ENCODE results near the gene MAPK1. TPM values are rescaled to one million over a fixed set of nuclear protein-coding genes. Genes with fewer than 3 reads are reported as not detected.
A peak's percentile ranks its signal among the peaks of the same experiment; 100 is the strongest.
"Not testable (repeated sequence)": the region's sequence is repeated elsewhere in the genome, so short reads cannot be mapped to it uniquely, and the experiment has no call there.

The MAPK1 gene
- total and polyA plus RNA-seq, 2 experiments from 2014 or later = 72.3 to 76.0 TPM

DNA sequence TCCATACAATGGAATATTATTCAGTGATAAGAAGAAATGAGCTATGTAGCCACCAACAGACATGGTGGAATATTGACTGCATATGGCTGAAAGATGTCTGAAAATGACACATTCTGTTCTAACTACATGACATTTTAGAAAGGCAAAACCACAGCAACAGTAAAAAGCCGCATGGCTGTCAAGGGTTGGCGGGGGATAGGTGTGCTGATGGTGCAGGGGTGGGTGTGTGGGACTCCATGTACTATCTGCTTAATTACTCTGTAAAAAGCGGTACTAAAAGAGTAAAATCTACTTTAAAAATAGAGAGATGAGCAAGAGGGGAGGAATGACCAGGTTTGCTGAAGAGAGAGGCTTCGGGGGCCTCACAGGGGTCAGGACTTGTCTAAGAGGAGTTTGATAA is 115.2 kb downstream of the MAPK1 start:
- H4K20me1 ChIP-seq (ENCODE audit: insufficient read depth) = no peaks in the 10 kb centered on the region; the same call in 1 of the 2 replicates
- H3K27me3 ChIP-seq (replicated peaks; ENCODE audit: insufficient read depth) = no peaks in the 10 kb centered on the region
- TF ChIP-seq EZH2 (IDR thresholded peaks at IDR 0.05; ENCODE audit: insufficient read depth, poor library complexity, severe bottlenecking) (no peak), EZH2phosphoT487 (IDR thresholded peaks at IDR 0.05; ENCODE audit: insufficient read depth, low read depth) (no peak)
- no peak overlapping the region for H3K4me3 ChIP-seq
- H3K9me3 ChIP-seq (ENCODE audit: low read depth) = no peaks in the 10 kb centered on the region
- no peak overlapping the region for H3K27ac ChIP-seq
- H3K9ac ChIP-seq = no peak overlapping the region
- no peak for DNase-seq
- H3K4me1 ChIP-seq (ENCODE audit: insufficient read depth) = peaks cover 25% of the 10 kb centered on the region
- WGBS, 2 experiments (ENCODE audit: low coverage in 1 of 2, low lambda C conversion rate in 2 of 2, missing lambda C conversion rate in 2 of 2) = 67 to 72% methylated on average over 4 of the region's 4 CpGs
- no peaks in the 10 kb centered on the region for H3K36me3 ChIP-seq (ENCODE audit: low read depth)
- H3K9me2 ChIP-seq (ENCODE audit: insufficient read depth) = no peaks in the 10 kb centered on the region
- H3K79me2 ChIP-seq (ENCODE audit: insufficient read depth) = no peaks in the 10 kb centered on the region
- peaks cover 23% of the 10 kb centered on the region for H3F3A ChIP-seq (ENCODE audit: insufficient read depth)
- H2AFZ ChIP-seq = no peak overlapping the region
- no peak overlapping the region for H3K4me2 ChIP-seq (ENCODE audit: unreplicated experiment)
- in situ Hi-C loops (cut with MboI) = no loop called here

DNA sequence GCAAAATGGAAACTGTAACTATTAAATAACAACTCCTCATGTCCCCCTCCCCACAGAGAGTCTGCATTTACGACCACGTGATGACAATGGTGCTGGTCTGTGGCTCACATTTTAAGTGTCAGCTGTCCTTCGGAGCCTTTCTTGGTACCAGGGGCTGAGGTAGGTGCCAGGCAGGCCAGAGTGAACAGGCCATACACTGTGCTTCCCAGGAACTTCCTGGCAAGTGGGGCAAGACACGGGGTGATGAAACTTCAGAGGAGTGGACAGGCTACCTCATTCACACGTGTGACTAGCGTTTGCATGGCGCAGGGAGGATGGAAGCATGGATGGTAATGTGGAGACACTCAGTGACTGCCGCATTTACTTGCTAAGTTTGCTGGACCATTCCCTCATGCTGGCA is 121.5 kb downstream of the MAPK1 start:
- H3K4me1 ChIP-seq (ENCODE audit: insufficient read depth) = no peaks in the 10 kb centered on the region
- no peaks in the 10 kb centered on the region for H3K79me2 ChIP-seq (ENCODE audit: insufficient read depth)
- no peaks in the 10 kb centered on the region for H3K36me3 ChIP-seq (ENCODE audit: low read depth)
- H3K9me2 ChIP-seq (ENCODE audit: insufficient read depth) = no peaks in the 10 kb centered on the region
- no peak overlapping the region for H3K9ac ChIP-seq
- H3K27ac ChIP-seq = no peak overlapping the region
- no peak overlapping the region for H2AFZ ChIP-seq
- DNase-seq = no peak
- H3F3A ChIP-seq (ENCODE audit: insufficient read depth) = no peaks in the 10 kb centered on the region
- no peaks in the 10 kb centered on the region; the same call in 1 of the 2 replicates for H3K27me3 ChIP-seq (replicated peaks; ENCODE audit: insufficient read depth)
- in situ Hi-C loops (cut with MboI) = no loop called here
- H3K4me3 ChIP-seq = no peak overlapping the region
- no peaks in the 10 kb centered on the region for H4K20me1 ChIP-seq (ENCODE audit: insufficient read depth)
- no peak for TF ChIP-seq EZH2phosphoT487 (IDR thresholded peaks at IDR 0.05; ENCODE audit: insufficient read depth, low read depth)
- WGBS, 2 experiments (ENCODE audit: low coverage in 1 of 2, low lambda C conversion rate in 2 of 2, missing lambda C conversion rate in 2 of 2) = 64 to 65% methylated on average over 8 of the region's 8 CpGs
- no peaks in the 10 kb centered on the region for H3K9me3 ChIP-seq (ENCODE audit: low read depth)
- no peak overlapping the region for H3K4me2 ChIP-seq (ENCODE audit: unreplicated experiment)

DNA sequence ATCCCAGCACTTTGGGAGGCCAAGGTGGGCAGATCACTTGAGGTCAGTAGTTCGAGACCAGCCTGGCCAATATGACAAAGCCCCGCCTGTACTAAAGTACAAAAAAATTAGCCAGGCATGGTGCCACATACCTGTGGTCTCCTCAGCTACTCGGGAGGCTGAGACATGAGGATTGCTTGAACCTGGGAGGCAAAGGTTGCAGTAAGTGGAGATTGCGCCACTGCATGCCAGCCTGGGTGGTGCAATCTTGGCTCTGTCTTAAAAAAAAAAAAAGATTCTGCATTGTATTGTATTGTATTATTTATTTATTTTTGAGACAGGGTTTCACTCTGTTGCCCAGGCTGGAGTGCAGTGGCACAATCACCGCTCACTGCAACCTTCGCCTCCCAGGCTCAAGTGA is 122.5 kb downstream of the MAPK1 start:
- H2AFZ ChIP-seq; H4K20me1 ChIP-seq (ENCODE audit: insufficient read depth); H3F3A ChIP-seq (ENCODE audit: insufficient read depth); H3K9me3 ChIP-seq (ENCODE audit: low read depth); H3K9me2 ChIP-seq (ENCODE audit: insufficient read depth); H3K36me3 ChIP-seq (ENCODE audit: low read depth); in situ Hi-C loops (cut with MboI); H3K4me3 ChIP-seq; H3K79me2 ChIP-seq (ENCODE audit: insufficient read depth); H3K27me3 ChIP-seq (replicated peaks; ENCODE audit: insufficient read depth); H3K4me1 ChIP-seq (ENCODE audit: insufficient read depth); H3K9ac ChIP-seq; H3K4me2 ChIP-seq (ENCODE audit: unreplicated experiment); H3K27ac ChIP-seq: not testable (repeated sequence)
- DNase-seq = peak; percentile 12
- 74 to 76% methylated on average over 6 of the region's 6 CpGs for WGBS, 2 experiments (ENCODE audit: low coverage in 1 of 2, low lambda C conversion rate in 2 of 2, missing lambda C conversion rate in 2 of 2)

DNA sequence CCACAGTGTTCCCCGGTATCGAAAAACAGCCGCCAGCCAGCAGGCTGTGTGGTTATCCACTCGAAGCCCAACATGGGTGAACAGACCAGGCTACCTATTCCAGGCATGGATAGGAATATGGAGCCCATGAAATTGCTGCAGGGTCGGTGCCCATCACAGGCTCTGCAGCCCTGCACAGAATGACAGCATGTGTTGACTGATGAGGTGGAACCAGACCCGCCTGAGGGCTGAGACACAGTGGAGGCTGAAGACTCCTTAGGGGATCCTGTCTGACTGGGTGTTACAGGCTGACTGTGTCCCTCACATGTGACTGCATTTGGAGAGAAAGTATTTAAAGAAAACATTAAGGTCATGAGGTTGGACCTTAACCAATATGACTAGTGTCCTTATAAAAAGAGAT is 125.7 kb downstream of the MAPK1 start:
- 66 to 77% methylated on average over 6 of the region's 6 CpGs for WGBS, 2 experiments (ENCODE audit: low coverage in 1 of 2, low lambda C conversion rate in 2 of 2, missing lambda C conversion rate in 2 of 2)
- in situ Hi-C loops (cut with MboI) = no loop called here
- no peaks in the 10 kb centered on the region for H3F3A ChIP-seq (ENCODE audit: insufficient read depth)
- H3K27me3 ChIP-seq (replicated peaks; ENCODE audit: insufficient read depth) = no peaks in the 10 kb centered on the region; the same call in 1 of the 2 replicates
- no peaks in the 10 kb centered on the region for H3K9me2 ChIP-seq (ENCODE audit: insufficient read depth)
- no peak overlapping the region for H3K27ac ChIP-seq
- no peaks in the 10 kb centered on the region for H4K20me1 ChIP-seq (ENCODE audit: insufficient read depth)
- no peak for DNase-seq
- no peak overlapping the region for H3K4me2 ChIP-seq (ENCODE audit: unreplicated experiment)
- TF ChIP-seq EZH2phosphoT487 (IDR thresholded peaks at IDR 0.05; ENCODE audit: insufficient read depth, low read depth) = no peak
- no peak for TF ChIP-seq EZH2 (IDR thresholded peaks at IDR 0.05; ENCODE audit: insufficient read depth, poor library complexity, severe bottlenecking)
- H3K9ac ChIP-seq = no peak overlapping the region
- H3K79me2 ChIP-seq (ENCODE audit: insufficient read depth) = no peaks in the 10 kb centered on the region
- no peaks in the 10 kb centered on the region for H3K9me3 ChIP-seq (ENCODE audit: low read depth)
- H3K36me3 ChIP-seq (ENCODE audit: low read depth) = no peaks in the 10 kb centered on the region
- no peak overlapping the region for H2AFZ ChIP-seq
- no peaks in the 10 kb centered on the region for H3K4me1 ChIP-seq (ENCODE audit: insufficient read depth)
- H3K4me3 ChIP-seq = no peak overlapping the region

DNA sequence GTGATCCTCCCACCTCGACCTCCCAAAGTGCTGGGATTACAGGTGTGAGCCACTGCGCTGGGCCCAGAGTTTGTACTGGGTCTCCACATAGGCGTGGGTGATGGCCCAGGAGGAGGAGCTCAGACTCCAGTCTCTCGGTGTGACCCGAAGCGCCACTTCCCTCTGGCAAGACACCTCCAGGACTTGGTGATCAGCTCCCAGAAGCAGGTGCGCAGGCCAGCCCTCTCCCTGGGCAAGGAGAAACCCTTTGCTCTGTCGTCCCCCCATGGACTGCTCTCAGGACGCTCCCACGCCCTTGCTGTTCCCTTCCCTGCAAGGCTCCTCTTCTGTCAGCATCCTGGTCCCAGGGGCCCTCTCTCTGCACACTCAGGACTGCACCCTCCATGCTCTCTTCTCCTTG is 126.4 kb downstream of the MAPK1 start:
- no peak overlapping the region for H2AFZ ChIP-seq
- H3K79me2 ChIP-seq (ENCODE audit: insufficient read depth) = no peaks in the 10 kb centered on the region
- TF ChIP-seq EZH2phosphoT487 (IDR thresholded peaks at IDR 0.05; ENCODE audit: insufficient read depth, low read depth) (no peak), EZH2 (IDR thresholded peaks at IDR 0.05; ENCODE audit: insufficient read depth, poor library complexity, severe bottlenecking) (no peak)
- H3K36me3 ChIP-seq (ENCODE audit: low read depth) = no peaks in the 10 kb centered on the region
- no peaks in the 10 kb centered on the region for H4K20me1 ChIP-seq (ENCODE audit: insufficient read depth)
- WGBS, 2 experiments (ENCODE audit: low coverage in 1 of 2, low lambda C conversion rate in 2 of 2, missing lambda C conversion rate in 2 of 2) = 63 to 69% methylated on average over 10 of the region's 10 CpGs
- H3F3A ChIP-seq (ENCODE audit: insufficient read depth) = no peaks in the 10 kb centered on the region
- H3K27me3 ChIP-seq (replicated peaks; ENCODE audit: insufficient read depth) = no peaks in the 10 kb centered on the region; the same call in 1 of the 2 replicates
- in situ Hi-C loops (cut with MboI) = no loop called here
- no peak overlapping the region for H3K27ac ChIP-seq
- H3K4me1 ChIP-seq (ENCODE audit: insufficient read depth) = no peaks in the 10 kb centered on the region
- no peak for DNase-seq
- no peaks in the 10 kb centered on the region for H3K9me3 ChIP-seq (ENCODE audit: low read depth)
- H3K4me3 ChIP-seq = no peak overlapping the region
- no peaks in the 10 kb centered on the region for H3K9me2 ChIP-seq (ENCODE audit: insufficient read depth)
- H3K9ac ChIP-seq = no peak overlapping the region
- no peak overlapping the region for H3K4me2 ChIP-seq (ENCODE audit: unreplicated experiment)
